HG02943 (cell line): ENCODE data around the gene USP25.

Experiments used
- ATAC-seq: cut with Tn5 transposase; IDR thresholded peaks from one replicate; pipeline ENCODE4 v1.9.1; 2021; ENCODE audit warnings: mild to moderate bottlenecking, low read depth, moderate library complexity; ENCODE audit not compliant: unreplicated experiment

USP25 gene

DNA sequence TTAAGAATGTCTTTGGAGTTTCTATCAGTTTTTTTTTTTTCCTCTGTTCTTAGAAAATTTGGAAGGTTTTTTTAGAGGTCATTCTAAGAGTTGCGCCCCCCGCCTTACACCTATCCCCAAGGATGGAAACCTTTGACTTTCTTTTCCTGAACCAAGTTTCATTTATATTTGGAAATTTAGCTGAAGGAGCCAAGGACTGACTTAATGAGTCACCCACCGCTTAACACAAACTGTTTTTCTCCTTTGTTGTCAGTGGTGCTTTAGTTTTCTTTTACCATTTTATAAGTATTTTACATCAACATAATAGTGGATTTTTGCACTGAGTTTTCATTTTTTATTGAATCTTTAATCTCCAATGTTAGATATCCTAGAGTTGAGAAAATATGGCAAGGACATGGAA, 25.3 kb downstream of the USP25 start:
- ATAC-seq: no peak

DNA sequence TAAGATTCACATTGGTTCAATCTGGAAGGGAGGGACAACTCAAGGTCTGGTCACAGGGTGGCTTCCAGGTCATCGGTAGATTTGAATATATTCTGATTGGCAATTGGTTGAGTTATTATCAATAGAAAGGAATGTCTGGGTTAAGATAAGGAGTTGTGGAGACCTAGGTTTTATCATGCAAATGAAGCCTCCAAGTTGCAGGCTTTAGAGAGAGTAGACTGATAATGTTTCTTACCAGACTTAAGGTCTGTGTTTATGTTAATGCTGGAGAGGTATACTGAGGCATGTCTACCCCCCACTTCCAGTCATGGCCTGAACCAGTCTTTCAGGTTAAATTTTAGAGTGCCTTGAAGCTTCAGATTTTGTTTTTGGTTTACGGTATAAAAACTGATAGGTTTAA, 29.7 kb downstream of the USP25 start:
- ATAC-seq: no peak

DNA sequence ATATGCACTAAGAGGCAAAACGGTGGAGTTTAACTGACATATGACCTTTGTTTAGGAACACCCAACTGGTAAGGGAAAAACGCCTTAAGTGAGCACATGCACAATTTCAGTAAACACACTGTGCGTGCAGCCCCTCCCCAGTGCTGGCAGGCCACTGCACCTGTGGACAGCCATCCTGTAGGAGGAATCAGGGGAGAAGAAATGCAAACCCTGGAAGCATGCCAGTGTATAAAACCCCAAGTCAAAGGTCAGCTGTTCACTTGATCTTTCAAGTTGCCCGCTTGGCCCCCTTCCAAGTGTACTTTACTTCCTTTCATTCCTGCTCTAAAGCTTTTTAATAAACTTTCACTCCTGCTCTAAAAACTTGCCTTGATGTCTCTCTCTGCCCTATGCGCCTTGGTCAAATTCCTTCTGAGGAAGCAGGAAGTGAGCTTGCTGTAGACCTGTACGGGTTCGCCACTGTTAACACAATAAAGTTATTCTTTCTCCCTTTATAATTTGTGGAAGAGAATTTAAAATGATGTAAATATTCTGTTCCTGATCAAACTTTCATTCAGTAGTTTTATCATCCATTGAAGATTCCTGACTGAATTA, 31.8 kb downstream of the USP25 start:
- ATAC-seq: no peak

DNA sequence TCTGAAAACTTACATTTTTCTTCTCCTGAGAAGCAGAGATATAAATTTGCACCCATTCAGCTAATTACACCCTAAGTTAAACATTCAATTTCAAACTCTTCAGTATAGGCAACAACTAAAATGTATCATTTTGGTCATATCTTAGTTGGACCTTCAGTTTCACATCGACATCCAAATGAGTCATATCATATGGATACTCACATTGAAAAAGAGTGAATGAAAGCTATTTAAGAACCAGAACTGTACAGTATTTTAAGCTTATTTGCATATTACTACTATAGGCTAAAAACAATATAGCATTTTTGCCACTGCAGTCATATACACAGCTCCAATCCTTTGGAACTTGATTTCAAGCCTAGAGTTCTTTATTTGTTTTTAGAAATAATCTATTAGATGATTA, 33.6 kb downstream of the USP25 start:
- ATAC-seq: no peak

DNA sequence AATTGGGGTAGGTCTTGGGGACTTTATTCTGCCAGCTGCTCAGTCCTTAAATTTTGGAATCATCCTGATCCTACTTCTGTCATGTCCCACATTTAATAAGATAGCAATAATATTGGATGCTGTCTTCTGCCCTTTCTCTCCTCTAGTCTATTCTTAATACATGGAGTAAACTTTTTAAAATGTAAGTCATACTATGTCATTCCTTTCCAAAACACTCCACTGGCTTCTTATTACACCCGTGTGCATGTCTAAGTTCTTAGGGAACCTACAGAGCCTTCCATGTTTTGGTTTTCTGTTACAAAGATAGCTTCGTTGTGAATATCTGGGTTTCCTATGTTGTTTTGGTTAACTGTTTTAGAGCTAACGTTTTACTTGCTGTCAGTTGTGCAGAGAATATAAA, 35.1 kb downstream of the USP25 start:
- ATAC-seq: no peak

DNA sequence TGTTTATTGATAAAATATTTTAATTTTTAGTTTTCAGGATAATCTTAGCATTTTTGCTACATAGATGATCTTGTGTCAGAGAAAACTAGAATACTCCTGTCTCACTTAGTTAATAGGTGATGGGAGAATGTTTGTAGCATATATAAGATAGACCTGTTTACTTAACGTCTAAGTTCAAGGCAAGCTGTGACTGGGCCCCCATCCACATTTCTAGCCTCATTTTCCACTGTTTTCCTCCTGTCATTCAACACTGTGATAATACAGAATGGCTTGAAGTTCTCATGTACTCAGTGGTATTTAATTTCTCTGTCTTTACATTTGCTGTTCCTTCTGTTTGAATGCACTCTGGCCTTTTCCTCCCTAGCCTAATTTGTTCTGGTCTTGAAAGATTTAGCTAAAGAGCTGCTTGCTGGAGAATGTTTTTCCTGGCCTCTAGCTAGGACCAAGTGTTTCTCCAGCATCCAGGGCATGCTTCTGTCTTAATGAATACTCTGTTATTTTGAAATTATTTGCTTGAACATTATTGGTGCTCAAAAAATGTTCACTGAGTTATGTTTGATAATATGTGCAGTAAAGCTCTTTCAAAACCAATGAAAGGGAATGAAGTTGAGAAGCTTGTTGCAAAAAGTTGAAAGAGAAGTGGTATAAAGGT, 37.3 kb downstream of the USP25 start:
- ATAC-seq: no peak

DNA sequence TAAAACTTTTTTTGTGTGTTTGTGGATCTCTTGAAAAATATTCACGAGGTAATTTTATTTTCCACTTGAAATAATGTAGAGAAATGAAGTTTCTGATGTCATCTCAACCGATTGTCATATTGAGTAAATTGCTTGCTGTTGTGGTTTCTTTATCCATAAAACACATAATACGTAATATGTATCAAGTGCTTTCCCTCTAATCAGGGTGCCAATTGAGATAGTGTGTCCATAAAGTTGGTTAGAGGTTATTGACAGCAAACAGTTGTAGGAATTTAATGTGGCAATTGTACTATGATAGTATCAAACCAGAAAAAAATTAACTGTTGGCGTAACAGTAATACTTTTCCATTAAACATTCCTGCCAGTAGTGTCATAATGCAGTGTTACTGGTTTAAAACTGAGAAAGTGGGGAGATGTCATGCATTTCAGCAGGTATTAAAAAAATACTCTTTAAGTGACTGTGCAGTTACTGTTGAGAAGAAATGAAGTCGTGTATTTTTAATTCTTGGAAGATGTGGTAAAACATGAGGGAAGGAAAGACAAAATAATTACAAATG, 38.3 kb downstream of the USP25 start:
- ATAC-seq: no peak

DNA sequence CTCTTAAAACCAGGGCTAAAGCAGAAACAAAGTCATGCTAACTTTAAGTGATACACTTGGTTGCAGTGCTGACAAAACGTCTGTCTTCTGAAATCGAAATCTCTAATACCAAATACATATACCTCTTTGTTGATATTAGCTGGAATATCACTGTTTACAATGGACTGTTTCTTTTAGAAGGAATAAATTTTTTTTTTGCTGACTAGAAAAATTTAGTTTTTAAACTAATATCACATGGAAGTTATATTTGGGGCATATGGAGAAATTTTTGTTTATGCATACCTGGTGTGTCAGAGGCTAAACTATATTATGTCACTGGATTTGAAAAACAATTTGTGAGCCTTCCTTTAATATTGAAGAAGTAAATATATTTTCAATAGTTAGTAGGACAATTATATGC, 39.1 kb downstream of the USP25 start:
- ATAC-seq: no peak

DNA sequence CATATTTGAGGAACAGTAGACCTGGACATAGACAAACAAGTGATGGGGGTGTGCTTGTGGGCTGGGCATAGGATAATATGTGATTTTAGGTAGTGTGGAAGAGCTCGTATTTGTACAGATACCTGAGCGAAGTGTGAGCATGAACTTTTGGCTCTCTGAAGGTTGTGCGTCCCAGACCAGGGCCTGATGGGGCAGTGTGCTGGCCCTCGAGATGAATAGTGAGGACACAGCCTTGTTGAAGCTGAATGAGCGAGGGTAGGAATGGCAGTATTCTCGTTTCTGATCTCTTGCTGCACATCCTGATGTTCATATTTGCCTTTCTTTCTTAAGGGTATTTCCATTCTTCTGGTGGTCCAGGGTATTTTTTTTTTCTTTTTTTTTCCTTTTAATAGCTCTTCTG, 41.5 kb downstream of the USP25 start:
- ATAC-seq: no peak

DNA sequence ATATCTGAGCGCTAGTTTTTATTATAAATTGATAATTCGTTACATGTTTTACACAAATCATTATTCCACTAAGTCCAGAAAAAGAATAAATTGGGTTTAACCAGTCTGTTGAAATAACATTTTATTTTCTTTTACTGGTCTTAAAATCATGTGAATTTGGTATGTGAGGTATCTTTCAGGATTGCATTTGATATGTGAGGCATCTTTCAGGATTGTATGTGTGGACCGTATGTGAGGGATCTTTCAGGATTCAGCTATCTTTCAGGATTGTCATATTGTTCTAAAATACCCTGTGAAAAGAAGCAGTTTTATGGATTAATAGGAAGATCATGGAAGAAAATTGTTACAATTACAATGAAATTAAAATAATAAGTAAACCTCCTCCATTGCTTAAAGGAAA, 42.9 kb downstream of the USP25 start:
- no peak for ATAC-seq

DNA sequence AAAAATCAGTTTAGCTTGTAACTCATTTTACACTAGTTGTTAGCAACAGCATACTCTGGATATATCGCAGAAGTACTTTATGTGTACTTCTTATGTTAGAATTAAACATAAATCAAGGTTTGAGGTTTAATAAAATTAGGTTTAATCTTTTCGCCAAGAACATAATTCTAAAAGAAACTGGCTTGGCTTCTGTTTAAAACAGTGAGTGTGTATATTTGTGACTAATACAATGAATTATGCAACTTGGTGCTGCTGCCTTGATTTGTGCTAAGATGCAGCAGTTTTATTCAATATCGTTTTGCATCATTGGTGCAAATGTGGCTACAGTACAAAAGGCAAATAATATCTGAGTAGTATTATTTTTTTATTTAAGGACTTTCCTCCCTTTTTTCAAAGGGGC, 44.8 kb downstream of the USP25 start:
- ATAC-seq: no peak

DNA sequence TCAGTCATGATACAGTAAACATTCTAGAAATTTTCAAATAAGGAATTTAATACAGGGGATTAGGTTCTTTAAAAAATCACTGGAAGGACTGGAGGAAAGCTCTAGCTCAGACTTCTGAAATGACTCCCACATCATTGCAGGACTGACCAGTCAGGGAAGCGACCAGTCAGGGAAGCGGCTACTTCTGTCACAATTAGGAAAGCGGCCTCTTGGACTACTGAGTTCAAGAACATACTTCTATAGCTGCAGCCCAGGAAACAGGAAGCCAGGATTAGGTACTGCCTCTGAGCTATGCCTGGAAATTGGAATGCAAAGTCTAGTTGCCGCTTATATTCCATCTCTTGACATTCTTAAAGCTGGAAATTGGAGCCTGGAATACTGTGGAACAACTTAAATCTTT, 45.5 kb downstream of the USP25 start:
- ATAC-seq: no peak

DNA sequence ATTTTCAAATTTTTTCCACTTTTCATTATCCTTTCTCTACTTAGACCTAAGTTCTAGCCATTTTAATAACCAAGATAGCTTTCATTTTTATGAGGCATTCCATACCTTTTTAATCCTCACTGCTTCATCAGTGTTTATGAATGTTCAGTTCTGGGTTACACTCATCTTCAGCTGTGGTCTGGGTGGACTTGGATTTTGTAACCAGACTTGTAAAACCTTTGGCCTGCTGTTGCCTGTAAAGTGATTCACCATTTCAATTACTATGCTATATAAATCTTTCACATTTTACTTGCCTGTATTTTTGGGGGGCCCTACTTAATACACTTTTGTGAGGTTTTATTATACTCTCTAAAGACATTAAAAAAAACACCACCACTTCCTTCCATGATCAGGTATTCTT, 46.2 kb downstream of the USP25 start:
- no peak for ATAC-seq

DNA sequence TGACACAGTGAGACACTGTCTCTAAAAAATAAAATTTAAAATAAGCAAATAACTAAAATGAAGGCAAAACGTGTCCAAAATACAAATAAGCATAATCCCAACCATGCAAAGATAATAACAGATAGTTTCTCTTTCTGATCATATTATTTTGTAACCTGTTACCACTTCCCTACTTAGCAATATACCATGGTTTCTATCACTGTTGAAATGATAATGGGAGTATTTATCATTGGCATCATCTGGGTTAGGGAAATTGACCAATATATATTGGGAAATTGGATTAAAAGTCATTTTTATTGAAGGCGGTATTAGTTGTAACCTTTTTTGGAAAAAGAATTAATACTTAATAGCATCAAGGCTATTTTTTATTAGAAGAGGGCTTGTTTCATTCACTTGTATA, 47.0 kb downstream of the USP25 start:
- no peak for ATAC-seq

DNA sequence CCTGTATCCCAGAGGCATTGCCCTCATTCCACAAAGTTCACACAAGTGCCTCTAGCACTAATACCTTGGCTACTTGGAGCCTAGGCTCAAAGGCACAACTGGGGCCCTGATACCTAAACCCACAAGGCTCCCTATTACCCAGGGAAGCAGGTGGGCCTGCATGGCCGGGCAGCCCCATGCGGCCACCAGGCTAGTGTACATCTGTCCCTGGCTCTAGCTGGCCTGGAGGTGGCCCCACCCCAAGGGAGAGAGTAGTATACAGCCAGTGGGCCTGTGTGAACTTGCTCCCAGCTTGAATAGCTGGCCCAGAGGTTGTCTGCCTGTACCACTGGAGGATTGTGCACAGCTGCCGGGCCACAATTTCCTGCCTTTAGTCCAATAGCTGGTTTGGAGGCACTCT, 52.2 kb downstream of the USP25 start:
- no peak for ATAC-seq

DNA sequence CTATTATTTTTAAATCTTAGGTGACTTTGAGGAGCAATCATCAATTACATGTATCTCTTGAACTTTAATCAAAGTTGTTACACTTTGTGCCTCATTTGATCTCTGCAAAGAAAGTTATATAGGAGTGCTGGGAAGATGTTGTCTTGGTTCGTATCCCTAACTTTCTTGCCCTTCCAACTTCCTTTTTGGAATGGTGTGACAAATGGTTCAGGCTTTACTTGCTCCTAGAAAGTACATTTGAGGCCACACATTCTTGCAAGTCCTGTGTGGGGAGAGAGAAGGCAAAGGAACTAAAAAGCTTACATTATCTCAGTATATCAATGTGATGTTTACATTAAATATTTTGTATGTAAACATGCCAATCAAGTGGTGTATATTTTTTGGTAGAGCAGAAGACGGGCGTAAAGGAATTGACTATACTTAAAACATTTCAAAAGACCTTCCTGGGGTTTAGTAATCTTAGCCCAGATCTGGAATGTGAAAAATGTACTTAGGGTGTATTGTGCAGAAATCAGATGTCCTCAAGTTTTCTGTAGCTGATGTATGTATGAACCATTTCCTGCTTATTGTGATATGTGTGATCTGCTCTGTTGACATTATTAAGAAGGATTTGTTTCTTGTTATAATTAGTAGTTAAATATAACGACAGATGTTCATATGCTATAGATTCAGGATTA, 59.2 kb downstream of the USP25 start:
- ATAC-seq: no peak

DNA sequence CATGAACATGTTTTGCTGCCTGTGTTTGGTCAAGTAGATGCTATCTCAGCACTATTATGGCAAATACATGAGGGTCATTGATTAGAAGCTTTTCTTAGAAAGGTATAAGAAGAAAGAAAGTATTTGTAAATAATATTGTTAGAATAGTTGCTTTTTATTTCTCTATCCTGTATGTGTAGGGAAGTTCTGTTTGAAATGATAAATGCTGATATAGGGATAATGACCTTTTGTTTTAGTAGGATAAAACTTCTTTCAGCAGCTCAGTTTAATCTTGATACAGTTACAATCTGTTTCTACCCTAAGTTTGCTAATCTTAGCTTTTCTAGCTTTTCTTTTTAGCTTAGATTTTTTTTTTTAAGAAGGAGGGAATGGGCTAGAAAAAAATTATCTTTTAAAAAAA, 63.3 kb downstream of the USP25 start:
- no peak for ATAC-seq

DNA sequence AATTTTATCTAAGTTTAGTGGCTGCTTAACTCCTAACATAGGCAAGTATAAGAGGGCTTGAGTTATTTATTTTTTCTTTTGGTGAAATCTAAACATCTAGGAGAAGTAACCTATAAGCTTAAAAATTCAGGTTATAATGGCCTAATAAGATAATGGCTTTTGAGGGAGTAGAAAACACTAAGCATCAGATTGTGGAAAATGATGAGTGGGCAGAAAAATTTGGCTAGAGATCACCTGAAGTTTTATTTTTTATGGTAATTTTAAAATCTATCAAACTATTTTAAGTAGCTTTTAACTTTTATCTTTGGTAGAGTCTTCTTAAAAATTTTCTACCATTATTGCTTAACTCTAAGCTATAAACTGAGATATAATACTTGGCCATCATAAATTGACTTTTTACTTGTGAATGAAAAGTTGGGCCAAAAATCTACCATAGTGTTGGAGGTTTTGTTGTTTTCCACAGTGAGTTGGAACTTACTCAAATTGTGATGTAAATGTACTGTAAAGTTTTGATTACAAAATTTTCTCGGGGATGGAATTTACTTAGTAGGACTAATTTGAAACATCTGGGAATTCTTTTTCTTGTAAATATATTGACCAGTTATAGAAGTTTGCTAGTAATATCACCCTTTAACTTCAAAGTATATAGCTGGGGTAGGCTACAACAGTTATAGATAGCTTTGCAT, 63.9 kb downstream of the USP25 start:
- no peak for ATAC-seq

DNA sequence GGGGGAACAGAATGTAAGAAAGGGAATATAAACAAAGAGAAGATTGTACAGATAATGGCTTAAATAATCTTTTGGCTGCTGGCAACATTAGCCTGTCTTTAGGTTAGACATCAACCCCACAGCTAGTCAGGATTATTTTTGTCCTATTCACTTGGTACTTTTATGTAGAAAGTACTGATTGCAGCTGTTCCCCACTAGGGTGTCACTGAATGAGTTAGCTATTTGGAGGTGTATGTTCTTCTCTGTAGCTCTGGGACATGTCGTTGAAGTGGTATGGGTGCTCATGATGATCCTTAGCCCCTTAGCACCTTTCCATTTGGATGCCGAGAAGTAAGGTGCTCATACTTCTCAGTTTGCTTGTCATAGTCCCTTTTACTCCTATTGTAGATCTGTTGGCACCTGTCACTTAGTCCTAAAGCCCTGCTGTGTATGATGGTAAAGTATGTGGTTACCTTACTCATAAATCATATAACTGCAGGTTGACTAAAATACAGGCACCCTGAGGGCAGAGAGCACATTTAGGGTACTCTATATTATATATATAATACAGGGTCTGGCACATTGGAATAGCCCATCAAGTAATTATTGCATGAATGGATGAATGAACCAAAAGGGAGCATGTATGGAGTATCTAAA, 64.6 kb downstream of the USP25 start:
- no peak for ATAC-seq

DNA sequence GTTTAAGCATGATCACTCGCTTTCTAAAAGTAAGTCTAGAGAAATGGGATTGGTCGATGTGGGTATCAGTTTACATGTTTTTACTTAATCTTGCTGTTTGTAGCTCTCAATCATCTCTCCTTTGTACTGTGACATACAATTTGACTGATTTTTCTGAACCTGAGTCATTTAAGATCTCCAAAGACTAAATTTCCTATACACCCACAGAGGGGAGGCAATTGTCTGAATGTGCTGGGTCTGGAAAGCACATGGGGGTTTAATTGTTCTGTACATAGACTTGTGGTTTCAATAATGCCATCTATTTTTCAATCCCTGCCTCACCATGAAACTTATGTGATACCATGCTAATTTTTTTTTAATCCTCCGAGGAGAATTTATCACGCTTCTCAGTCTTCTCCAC, 65.8 kb downstream of the USP25 start:
- no peak for ATAC-seq
